RWPE2 (cell line): ENCODE results near the gene DARS1.

ENCODE experiments used
- ATAC-seq: fragments of 200-7000 bp; cut with Tn5 transposase; 3 replicates; pipeline ENCODE4 v1.9.1; 2021; ENCODE audit warnings: low read depth
- DNase-seq: peaks from one replicate; pipeline ENCODE4 v3.0.0-alpha.2; 2020; ENCODE audit warnings: low spot score
- H3K27ac ChIP-seq: fragments of 450-650 bp; 2 replicates; pipeline ENCODE4 v1.5.1; 2017; ENCODE audit warnings: mild to moderate bottlenecking; ENCODE audit not compliant: poor library complexity, severe bottlenecking
- H3K27me3 ChIP-seq: fragments of 250-450 bp; sonication (Bioruptor Pico); 2 replicates; pipeline ENCODE4 v1.5.1; 2021; ENCODE audit warnings: mild to moderate bottlenecking, moderate library complexity; ENCODE audit not compliant: insufficient read depth, poor library complexity, severe bottlenecking
- H3K36me3 ChIP-seq: fragments of 250-450 bp; sonication (Bioruptor Pico); 2 replicates; pipeline ENCODE4 v1.5.1; 2020; ENCODE audit warnings: low read depth, mild to moderate bottlenecking, moderate library complexity
- H3K4me1 ChIP-seq: fragments of 250-450 bp; sonication (Bioruptor Pico); 2 replicates; pipeline ENCODE4 v1.5.1; 2021; ENCODE audit warnings: mild to moderate bottlenecking, moderate library complexity; ENCODE audit not compliant: insufficient read depth, poor library complexity, severe bottlenecking
- H3K4me3 ChIP-seq: fragments of 250-450 bp; sonication (Bioruptor Pico); 2 replicates; pipeline ENCODE4 v1.5.1; 2021; ENCODE audit warnings: mild to moderate bottlenecking, moderate library complexity; ENCODE audit not compliant: severe bottlenecking
- H3K9me3 ChIP-seq: fragments of 250-450 bp; sonication (Bioruptor Pico); 2 replicates; pipeline ENCODE4 v1.5.1; 2021; ENCODE audit warnings: mild to moderate bottlenecking, moderate library complexity; ENCODE audit not compliant: severe bottlenecking
- CTCF ChIP-seq: fragments of 450-650 bp; IDR thresholded peaks from one replicate; pipeline ENCODE4 v1.5.1; 2017; ENCODE audit warnings: mild to moderate bottlenecking, moderate library complexity; ENCODE audit not compliant: poor library complexity, severe bottlenecking

DARS1 gene

GRCh38 chr2:135935914-135936313 is 49.5 kb downstream of the DARS1 start:
- no peak for TF ChIP-seq CTCF
- Histone ChIP-seq H3K27me3 (no peaks in the 10 kb centered on the region), H3K36me3 (peaks cover 50% of the 10 kb centered on the region), H3K9me3 (no peaks in the 10 kb centered on the region), H3K4me1 (no peaks in the 10 kb centered on the region), H3K27ac (no peak overlapping the region), H3K4me3 (no peak overlapping the region)
- ATAC-seq = no peak
- DNase-seq = no peak

- no peaks in the 10 kb centered on the region for H3K9me3 ChIP-seq
- peaks cover 82% of the 10 kb centered on the region for H3K36me3 ChIP-seq
- no peaks in the 10 kb centered on the region for H3K4me1 ChIP-seq
- H3K27ac ChIP-seq = no peak overlapping the region
- DNase-seq (no peak), ATAC-seq (no peak)
- no peak overlapping the region for H3K4me3 ChIP-seq
- TF ChIP-seq CTCF = no peak
- H3K27me3 ChIP-seq = no peaks in the 10 kb centered on the region
Observed at GRCh38 chr2:135931776-135932443, 53.5 kb downstream of the DARS1 start.

- H3K36me3 ChIP-seq = peaks cover 95% of the 10 kb centered on the region
- no peak for DNase-seq
Observed at GRCh38 chr2:135926605-135927004, 58.8 kb downstream of the DARS1 start.

GRCh38 chr2:135925571-135925970 is 59.9 kb downstream of the DARS1 start:
- H3K9me3 ChIP-seq = no peaks in the 10 kb centered on the region
- TF ChIP-seq CTCF = no peak
- H3K27ac ChIP-seq = no peak overlapping the region
- H3K36me3 ChIP-seq = peaks cover 90% of the 10 kb centered on the region
- DNase-seq (no peak), ATAC-seq (no peak)
- H3K4me3 ChIP-seq = no peak overlapping the region
- H3K27me3 ChIP-seq = no peaks in the 10 kb centered on the region
- no peaks in the 10 kb centered on the region for H3K4me1 ChIP-seq

More at GRCh38 chr2:135926605-135927004, 58.8 kb downstream of the DARS1 start:
- H3K27ac ChIP-seq = no peak overlapping the region
- H3K4me3 ChIP-seq = no peak overlapping the region
- H3K9me3 ChIP-seq = no peaks in the 10 kb centered on the region
- no peaks in the 10 kb centered on the region for H3K27me3 ChIP-seq
- H3K4me1 ChIP-seq = no peaks in the 10 kb centered on the region
- TF ChIP-seq CTCF = no peak
- ATAC-seq = no peak

GRCh38 chr2:135916207-135916606 is 69.2 kb downstream of the DARS1 start:
- no peak overlapping the region for H3K27ac ChIP-seq
- peak; percentile 78 for TF ChIP-seq CTCF
- no peaks in the 10 kb centered on the region for H3K9me3 ChIP-seq
- no peaks in the 10 kb centered on the region for H3K27me3 ChIP-seq
- ATAC-seq (no peak; the same call in 2 of the 3 replicates), DNase-seq (no peak)
- peaks cover 68% of the 10 kb centered on the region for H3K36me3 ChIP-seq
- no peaks in the 10 kb centered on the region for H3K4me1 ChIP-seq
- H3K4me3 ChIP-seq = no peak overlapping the region
